ENCODE measurements around the gene PSMB1.
"Not testable (repeated sequence)": the region's sequence is repeated elsewhere in the genome, so short reads cannot be mapped to it uniquely, and the experiment has no call there.

GRCh38 chr6:170507728-170508127 is 45.4 kb downstream of the PSMB1 start:
- TF ChIP-seq CTCF (conservative IDR thresholded peaks at IDR 0.05); ZFX (IDR thresholded peaks at IDR 0.05): not testable (repeated sequence)

Data from C4-2B (cell line).